RWPE2 (cell line): ENCODE measurements around the gene ARHGEF35.
"Not testable (repeated sequence)": the region's sequence is repeated elsewhere in the genome, so short reads cannot be mapped to it uniquely, and the experiment has no call there.

ENCODE experiments used
- ATAC-seq: fragments of 200-7000 bp; cut with Tn5 transposase; 3 replicates; pipeline ENCODE4 v1.9.1; 2021; ENCODE audit warnings: low read depth
- DNase-seq: peaks from one replicate; pipeline ENCODE4 v3.0.0-alpha.2; 2020; ENCODE audit warnings: low spot score
- H3K27ac ChIP-seq: fragments of 450-650 bp; 2 replicates; pipeline ENCODE4 v1.5.1; 2017; ENCODE audit warnings: mild to moderate bottlenecking; ENCODE audit not compliant: poor library complexity, severe bottlenecking
- H3K27me3 ChIP-seq: fragments of 250-450 bp; sonication (Bioruptor Pico); 2 replicates; pipeline ENCODE4 v1.5.1; 2021; ENCODE audit warnings: mild to moderate bottlenecking, moderate library complexity; ENCODE audit not compliant: insufficient read depth, poor library complexity, severe bottlenecking
- H3K36me3 ChIP-seq: fragments of 250-450 bp; sonication (Bioruptor Pico); 2 replicates; pipeline ENCODE4 v1.5.1; 2020; ENCODE audit warnings: low read depth, mild to moderate bottlenecking, moderate library complexity
- H3K4me1 ChIP-seq: fragments of 250-450 bp; sonication (Bioruptor Pico); 2 replicates; pipeline ENCODE4 v1.5.1; 2021; ENCODE audit warnings: mild to moderate bottlenecking, moderate library complexity; ENCODE audit not compliant: insufficient read depth, poor library complexity, severe bottlenecking
- H3K4me3 ChIP-seq: fragments of 250-450 bp; sonication (Bioruptor Pico); 2 replicates; pipeline ENCODE4 v1.5.1; 2021; ENCODE audit warnings: mild to moderate bottlenecking, moderate library complexity; ENCODE audit not compliant: severe bottlenecking
- H3K9me3 ChIP-seq: fragments of 250-450 bp; sonication (Bioruptor Pico); 2 replicates; pipeline ENCODE4 v1.5.1; 2021; ENCODE audit warnings: mild to moderate bottlenecking, moderate library complexity; ENCODE audit not compliant: severe bottlenecking

The ARHGEF35 gene

DNA sequence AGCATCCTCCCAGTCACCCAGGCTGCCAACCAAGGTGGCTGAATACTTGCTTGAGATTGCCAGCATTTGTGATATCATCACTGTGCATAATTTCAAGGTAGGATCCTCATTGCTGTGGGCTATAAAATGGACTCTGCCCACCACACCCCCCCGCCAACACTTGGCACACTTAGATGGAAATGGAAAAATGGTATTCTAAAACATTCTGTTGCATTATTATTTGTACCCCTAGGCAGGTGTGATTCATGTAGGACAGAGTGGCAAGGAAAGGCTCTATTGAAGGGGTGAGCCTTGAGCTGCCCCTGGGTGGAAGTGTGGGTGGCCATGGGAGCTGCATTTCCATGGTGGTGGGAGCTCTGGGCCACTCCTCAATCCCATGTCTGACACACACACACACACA is 22.9 kb upstream of the ARHGEF35 start:
- H3K9me3 ChIP-seq, H3K4me1 ChIP-seq, H3K27ac ChIP-seq, H3K4me3 ChIP-seq, ATAC-seq, H3K36me3 ChIP-seq, DNase-seq, H3K27me3 ChIP-seq: not testable (repeated sequence)

DNA sequence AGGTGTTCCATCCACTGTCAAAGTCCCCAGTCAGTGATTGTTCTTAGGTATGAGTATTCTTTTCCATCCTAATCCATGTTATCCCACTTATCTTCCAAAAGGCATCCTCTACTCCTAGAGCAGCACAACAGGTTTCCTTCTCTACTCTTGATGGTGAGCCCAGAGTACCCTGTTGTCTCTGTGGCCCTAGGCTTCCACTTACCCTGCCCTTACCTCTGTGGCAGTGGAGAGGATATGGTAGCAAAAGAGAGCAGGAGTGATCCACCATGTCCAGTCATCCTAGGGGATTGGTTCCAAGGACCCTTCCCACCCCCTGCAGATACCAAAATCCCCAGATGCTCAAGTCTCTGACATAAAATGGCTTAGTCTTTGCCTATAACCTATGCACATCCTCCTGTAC is 21.6 kb upstream of the ARHGEF35 start:
- H3K27me3 ChIP-seq, H3K36me3 ChIP-seq, H3K4me3 ChIP-seq, DNase-seq, H3K27ac ChIP-seq, ATAC-seq, H3K9me3 ChIP-seq, H3K4me1 ChIP-seq: not testable (repeated sequence)

DNA sequence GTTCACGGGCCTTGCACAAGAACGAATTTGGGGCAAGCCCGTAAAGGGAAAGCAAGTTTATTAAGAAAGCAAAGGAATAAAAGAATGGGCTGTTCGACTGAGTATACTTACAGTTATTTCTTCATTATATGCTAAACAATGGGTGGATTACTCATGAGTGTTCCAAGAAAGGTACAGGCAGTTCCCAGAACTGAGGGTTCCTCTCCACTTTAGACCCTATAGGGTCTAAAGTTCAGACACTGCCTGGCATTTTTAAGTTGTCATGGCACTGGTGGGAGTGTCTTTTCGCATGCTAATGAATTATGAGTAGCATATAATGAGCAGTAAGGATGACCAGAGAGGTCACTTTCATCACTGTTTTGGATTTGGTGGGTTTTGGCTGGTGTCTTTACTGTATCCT is 9.7 kb upstream of the ARHGEF35 start:
- H3K36me3 ChIP-seq, H3K9me3 ChIP-seq: not testable (repeated sequence)
- peak; percentile 82 for ATAC-seq

DNA sequence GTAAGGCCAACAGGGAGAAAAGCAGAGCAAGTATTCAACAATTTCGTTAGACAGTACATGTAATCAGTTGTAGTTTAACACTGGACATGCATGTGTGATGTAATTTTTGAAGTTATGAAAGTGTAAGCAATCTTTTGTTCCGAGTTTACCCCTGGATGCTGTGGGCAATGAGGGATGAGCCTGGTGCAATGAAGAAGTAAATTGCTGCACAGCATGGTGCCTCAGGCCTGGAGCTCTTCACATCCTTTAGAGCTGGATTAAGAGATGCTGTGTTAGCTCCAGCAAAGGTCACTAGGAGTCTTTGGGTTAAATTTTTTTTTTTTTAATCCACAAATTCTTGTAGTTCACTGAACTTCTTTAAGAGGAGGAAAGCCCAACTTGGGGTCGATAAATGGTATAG is 7.5 kb upstream of the ARHGEF35 start:
- not testable (repeated sequence) for H3K4me1 ChIP-seq, H3K4me3 ChIP-seq, ATAC-seq, DNase-seq, H3K9me3 ChIP-seq, H3K27ac ChIP-seq, H3K27me3 ChIP-seq, H3K36me3 ChIP-seq

More for the DNA sequence above, 9.7 kb upstream of the ARHGEF35 start:
- DNase-seq, H3K27me3 ChIP-seq, H3K27ac ChIP-seq, H3K4me1 ChIP-seq, H3K4me3 ChIP-seq: not testable (repeated sequence)

DNA sequence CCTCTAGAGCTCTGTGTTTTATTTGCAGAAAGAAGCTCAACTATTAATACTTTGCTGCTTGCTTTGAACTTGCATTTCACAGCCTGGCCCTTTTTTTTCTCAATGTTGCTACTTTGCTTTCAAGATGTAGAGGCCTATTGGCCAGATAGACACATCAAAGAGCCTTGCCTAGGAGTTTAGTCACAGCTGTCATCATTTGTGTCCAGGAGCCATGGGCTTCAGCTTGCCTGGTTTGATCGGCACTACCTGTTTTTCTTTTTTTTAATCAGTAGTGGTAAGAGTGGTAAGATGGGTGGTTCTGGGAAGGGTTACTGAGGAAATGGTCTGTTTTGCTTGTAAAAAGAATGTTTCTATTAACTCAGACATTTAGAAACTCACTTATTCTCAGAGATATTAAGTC is 6.3 kb upstream of the ARHGEF35 start:
- ATAC-seq, H3K36me3 ChIP-seq, DNase-seq, H3K4me1 ChIP-seq, H3K27me3 ChIP-seq, H3K9me3 ChIP-seq, H3K4me3 ChIP-seq, H3K27ac ChIP-seq: not testable (repeated sequence)

DNA sequence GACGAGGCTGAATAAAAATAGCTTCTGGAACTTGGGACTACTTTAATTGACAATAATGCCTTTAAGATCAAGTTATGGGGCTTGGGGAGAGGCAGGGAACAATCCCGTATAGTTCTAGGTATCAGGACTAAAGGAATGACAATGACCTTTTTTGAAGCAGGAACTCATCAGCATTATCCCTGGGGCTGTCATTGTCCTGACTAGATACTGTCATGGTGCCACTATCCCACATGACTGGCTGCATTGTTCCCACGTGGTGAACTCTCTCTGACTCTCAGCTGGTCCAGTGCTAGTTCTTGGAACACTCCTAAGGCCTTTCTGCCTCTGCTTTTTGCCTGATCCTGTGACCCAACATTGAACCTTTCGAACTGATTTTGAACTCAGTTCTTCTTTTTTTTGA is 3.3 kb upstream of the ARHGEF35 start:
- ATAC-seq, H3K27ac ChIP-seq, H3K9me3 ChIP-seq, H3K4me1 ChIP-seq, H3K27me3 ChIP-seq, DNase-seq, H3K36me3 ChIP-seq, H3K4me3 ChIP-seq: not testable (repeated sequence)

DNA sequence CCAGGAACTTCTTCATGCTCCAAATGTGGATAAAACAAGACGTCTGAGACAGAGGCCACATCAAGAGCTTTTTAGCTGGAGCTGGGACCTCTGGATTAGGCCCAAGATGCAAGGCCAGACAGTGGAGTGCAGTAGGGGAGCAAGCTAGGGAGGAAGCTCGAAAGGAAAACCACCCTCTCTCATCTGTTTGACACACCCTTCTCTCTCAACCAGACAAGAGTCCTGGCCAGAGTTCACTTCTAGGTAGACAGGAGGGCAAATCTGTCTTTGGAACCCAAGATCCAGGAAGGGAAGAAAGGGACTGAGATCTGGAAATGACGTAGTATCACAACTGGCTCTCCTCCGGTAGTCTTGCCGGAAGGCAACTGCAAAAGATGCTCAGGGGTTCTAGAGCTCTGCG is 1.2 kb downstream of the ARHGEF35 start:
- not testable (repeated sequence) for H3K4me1 ChIP-seq, DNase-seq, H3K4me3 ChIP-seq, H3K27ac ChIP-seq, ATAC-seq, H3K36me3 ChIP-seq, H3K9me3 ChIP-seq, H3K27me3 ChIP-seq

DNA sequence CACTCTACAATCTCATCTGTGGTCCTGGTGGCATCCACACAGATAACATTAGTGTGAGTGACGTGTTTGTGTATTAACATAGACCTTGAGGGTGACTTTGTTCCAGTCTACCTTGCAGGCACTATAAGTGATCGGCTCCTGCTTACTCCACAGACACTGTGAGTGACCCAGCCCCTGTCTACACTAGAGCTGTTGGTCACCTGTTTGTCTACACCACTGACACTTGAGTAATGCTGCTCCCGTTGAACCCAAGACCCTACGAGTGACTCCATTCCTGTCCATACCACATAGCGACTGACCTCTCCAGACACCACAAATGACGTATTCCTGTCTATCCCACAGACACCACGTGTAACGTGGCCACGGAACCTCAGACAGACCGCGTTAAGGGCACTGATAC is 1.9 kb downstream of the ARHGEF35 start:
- not testable (repeated sequence) for H3K27me3 ChIP-seq, ATAC-seq

DNA sequence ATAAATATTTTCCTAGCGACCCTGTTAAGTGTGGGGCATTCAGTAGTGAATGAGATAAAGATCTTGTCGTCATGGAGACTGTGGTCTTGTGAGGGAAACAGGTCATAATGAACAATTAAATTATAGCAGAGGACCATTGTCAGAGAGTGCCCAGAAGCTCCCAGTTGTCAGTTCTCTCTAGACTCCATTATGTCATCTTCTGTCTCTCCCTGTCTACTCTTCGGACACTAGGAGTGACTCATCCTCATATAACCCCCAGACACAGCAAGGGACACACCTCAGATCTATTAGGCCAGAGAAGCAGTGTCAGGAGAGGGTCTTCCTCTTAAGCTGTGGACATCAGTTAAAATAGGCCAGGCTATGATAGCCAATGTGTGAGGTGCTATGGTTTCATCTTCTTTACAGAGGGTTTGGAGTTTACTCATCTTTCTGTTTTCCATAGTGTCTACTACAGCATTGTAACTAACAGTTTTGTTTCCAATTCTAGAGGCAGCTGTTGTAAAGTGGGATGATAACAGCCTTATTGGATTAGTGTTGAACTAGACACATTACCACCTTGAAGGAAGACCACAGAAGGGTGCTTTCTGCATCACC is 7.0 kb downstream of the ARHGEF35 start:
- not testable (repeated sequence) for DNase-seq, H3K9me3 ChIP-seq, H3K36me3 ChIP-seq, H3K27ac ChIP-seq, H3K4me1 ChIP-seq, H3K4me3 ChIP-seq, H3K27me3 ChIP-seq
- peak; percentile 40; the same call in 2 of the 3 replicates for ATAC-seq

More for the DNA sequence above, 1.9 kb downstream of the ARHGEF35 start:
- not testable (repeated sequence) for H3K4me3 ChIP-seq, H3K36me3 ChIP-seq, H3K27ac ChIP-seq, DNase-seq, H3K9me3 ChIP-seq, H3K4me1 ChIP-seq

DNA sequence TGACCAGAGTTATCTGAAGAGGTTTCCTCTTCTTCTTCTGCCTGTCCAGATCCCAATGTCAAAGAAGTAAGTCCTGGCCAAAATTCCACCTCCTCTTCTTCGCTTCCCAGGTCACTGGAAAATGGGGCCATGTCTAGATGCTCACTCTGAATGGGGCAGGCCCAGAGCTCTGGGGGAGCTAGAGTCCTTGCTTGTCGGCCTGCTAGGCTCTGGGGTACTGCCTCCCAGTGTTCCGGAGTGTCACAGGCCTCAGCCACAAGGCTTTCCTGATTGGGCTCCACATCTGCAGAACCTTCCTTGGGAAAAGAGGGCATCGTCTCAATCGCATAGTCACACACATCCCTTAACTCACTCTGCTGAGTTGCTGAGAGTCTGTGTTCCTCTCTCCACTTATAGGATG is 7.8 kb downstream of the ARHGEF35 start:
- ATAC-seq, H3K9me3 ChIP-seq, H3K4me1 ChIP-seq, DNase-seq, H3K36me3 ChIP-seq, H3K27me3 ChIP-seq, H3K4me3 ChIP-seq, H3K27ac ChIP-seq: not testable (repeated sequence)

DNA sequence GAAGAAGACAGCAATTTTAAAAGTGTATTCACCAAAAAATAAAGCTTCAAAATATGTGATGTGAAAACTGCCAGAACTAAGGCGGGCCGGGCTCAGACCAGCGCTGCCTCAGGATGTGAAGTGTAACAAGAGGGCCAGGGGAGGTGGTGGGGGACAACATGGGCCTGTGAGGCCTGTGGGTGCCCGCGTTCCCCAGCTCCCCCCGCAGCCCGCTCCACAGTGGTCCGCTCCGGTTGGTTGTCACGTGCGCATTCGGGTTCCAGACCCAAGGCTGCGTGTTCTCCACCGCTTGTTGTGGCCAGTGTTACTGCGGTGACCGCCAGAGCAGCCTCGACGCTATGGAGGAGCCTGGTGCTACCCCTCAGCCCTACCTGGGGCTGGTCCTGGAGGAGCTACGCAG is 12.5 kb downstream of the ARHGEF35 start, which contains the start of gene CTAGE4:
Gene CTAGE4 (plus strand): TSS at position 301 of the 400 bp plus-strand sequence. CDS start 38 bp downstream, at position 339.
- DNase-seq: not testable (repeated sequence)

DNA sequence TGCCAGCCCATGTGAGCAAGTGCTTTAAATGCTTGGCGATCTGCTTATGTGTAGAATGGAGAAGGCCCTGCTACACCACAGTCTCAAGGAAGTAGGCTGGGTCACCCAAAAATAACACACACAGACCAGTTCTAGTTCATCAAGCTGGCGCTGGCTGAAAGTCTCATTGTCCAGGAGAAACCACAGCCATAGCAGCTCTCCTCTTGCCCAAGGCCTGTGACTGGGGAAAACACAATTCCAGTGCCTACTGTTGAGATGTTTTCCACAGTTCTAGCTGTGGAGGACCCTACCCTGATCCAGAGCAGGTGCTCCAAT is 16.5 kb downstream of the ARHGEF35 start:
- H3K4me3 ChIP-seq, DNase-seq, H3K4me1 ChIP-seq, ATAC-seq, H3K27me3 ChIP-seq, H3K27ac ChIP-seq, H3K36me3 ChIP-seq, H3K9me3 ChIP-seq: not testable (repeated sequence)

More for the DNA sequence above, 12.5 kb downstream of the ARHGEF35 start, which contains the start of gene CTAGE4:
- H3K36me3 ChIP-seq, H3K4me1 ChIP-seq, H3K27ac ChIP-seq, ATAC-seq, H3K9me3 ChIP-seq, H3K27me3 ChIP-seq, H3K4me3 ChIP-seq: not testable (repeated sequence)
